ENCODE data around the gene PKD1. TPM values are rescaled to one million over a fixed set of nuclear protein-coding genes. Genes with fewer than 3 reads are reported as not detected.

The PKD1 gene
- total RNA-seq, 1 experiment from 2014 or later: 91.5 TPM

- H3F3A ChIP-seq (ENCODE audit: insufficient read depth, low read depth): no peaks in the 10 kb centered on the region; the same call in 1 of the 2 replicates
- H3K79me2 ChIP-seq (ENCODE audit: low read depth): peaks cover 7% of the 10 kb centered on the region; the same call in 1 of the 2 replicates
- ChIA-PET POLR2A (ENCODE audit: unreplicated experiment) (no interaction called here), CTCF (no interaction called here)
- no peak for TF ChIP-seq CTCF (conservative IDR thresholded peaks at IDR 0.05)
- TF ChIP-seq EZH2 (IDR thresholded peaks at IDR 0.05; ENCODE audit: low read depth): no peak
- no peak overlapping the region for H3K27ac ChIP-seq
- no peaks in the 10 kb centered on the region for H3K4me1 ChIP-seq (replicated peaks; ENCODE audit: insufficient read depth)
- peaks cover 15% of the 10 kb centered on the region for H4K20me1 ChIP-seq (ENCODE audit: insufficient read depth)
- DNase-seq: no peak
- 0 out of 2 replicates have a peak, but pooled peaks cover 9% of the 10 kb centered on the region for H3K36me3 ChIP-seq (ENCODE audit: low read depth)
- H3K27me3 ChIP-seq (ENCODE audit: insufficient read depth, low read depth): no peaks in the 10 kb centered on the region
- H3K4me2 ChIP-seq: no peak overlapping the region
- intact Hi-C loops (cut with micrococcal nuclease; ENCODE audit: unreplicated experiment): no loop called here
- H3K9me3 ChIP-seq (ENCODE audit: insufficient read depth, low read depth): no peaks in the 10 kb centered on the region
- H2AFZ ChIP-seq: no peak overlapping the region
- H3K4me3 ChIP-seq: no peak overlapping the region
- BruUV-seq (replicated peaks): no TSS peak
- no peaks in the 10 kb centered on the region for H3K9me2 ChIP-seq (ENCODE audit: insufficient read depth)
These were observed 36.0 kb upstream of the PKD1 start for GRCh38 chr16:2171601-2172178.

GRCh38 chr16:2170587-2171435, 35.1 kb upstream of the PKD1 start:
- POLR2A ChIA-PET (ENCODE audit: unreplicated experiment): no interaction called here
- CTCF ChIA-PET: no interaction called here

GRCh38 chr16:2170080-2170479, 34.4 kb upstream of the PKD1 start:
- no peaks in the 10 kb centered on the region for H3K9me3 ChIP-seq (ENCODE audit: insufficient read depth, low read depth)
- ChIA-PET POLR2A (ENCODE audit: unreplicated experiment) (no interaction called here), CTCF (no interaction called here)
- no peaks in the 10 kb centered on the region for H3K27me3 ChIP-seq (ENCODE audit: insufficient read depth, low read depth)
- no TSS peak for BruUV-seq (replicated peaks)
- TF ChIP-seq CTCF (conservative IDR thresholded peaks at IDR 0.05) (no peak), EZH2 (IDR thresholded peaks at IDR 0.05; ENCODE audit: low read depth) (no peak)
- no peak overlapping the region for H2AFZ ChIP-seq
- H4K20me1 ChIP-seq (ENCODE audit: insufficient read depth): peaks cover 25% of the 10 kb centered on the region
- intact Hi-C loops (cut with micrococcal nuclease; ENCODE audit: unreplicated experiment): no loop called here
- no peak overlapping the region for H3K4me2 ChIP-seq
- no peak for DNase-seq
- peaks cover 9% of the 10 kb centered on the region for H3K4me1 ChIP-seq (replicated peaks; ENCODE audit: insufficient read depth)
- peaks cover 9% of the 10 kb centered on the region; the same call in 1 of the 2 replicates for H3F3A ChIP-seq (ENCODE audit: insufficient read depth, low read depth)
- H3K9me2 ChIP-seq (ENCODE audit: insufficient read depth): no peaks in the 10 kb centered on the region
- H3K79me2 ChIP-seq (ENCODE audit: low read depth): peaks cover 20% of the 10 kb centered on the region
- no peak overlapping the region for H3K4me3 ChIP-seq
- H3K36me3 ChIP-seq (ENCODE audit: low read depth): 0 out of 2 replicates have a peak, but pooled peaks cover 9% of the 10 kb centered on the region
- no peak overlapping the region for H3K27ac ChIP-seq

More at GRCh38 chr16:2170587-2171435, 35.1 kb upstream of the PKD1 start:
- no peak overlapping the region for H3K27ac ChIP-seq
- no peak for TF ChIP-seq CTCF (conservative IDR thresholded peaks at IDR 0.05)
- no peak for TF ChIP-seq EZH2 (IDR thresholded peaks at IDR 0.05; ENCODE audit: low read depth)
- peaks cover 7% of the 10 kb centered on the region; the same call in 1 of the 2 replicates for H3F3A ChIP-seq (ENCODE audit: insufficient read depth, low read depth)
- H3K4me2 ChIP-seq: no peak overlapping the region
- H3K27me3 ChIP-seq (ENCODE audit: insufficient read depth, low read depth): no peaks in the 10 kb centered on the region
- no peak overlapping the region for H3K4me3 ChIP-seq
- intact Hi-C loops (cut with micrococcal nuclease; ENCODE audit: unreplicated experiment): no loop called here
- no peak for DNase-seq
- peaks cover 24% of the 10 kb centered on the region for H4K20me1 ChIP-seq (ENCODE audit: insufficient read depth)
- 0 out of 2 replicates have a peak, but pooled peaks cover 9% of the 10 kb centered on the region for H3K36me3 ChIP-seq (ENCODE audit: low read depth)
- H2AFZ ChIP-seq: no peak overlapping the region
- no peaks in the 10 kb centered on the region for H3K9me3 ChIP-seq (ENCODE audit: insufficient read depth, low read depth)
- peaks cover 8% of the 10 kb centered on the region for H3K4me1 ChIP-seq (replicated peaks; ENCODE audit: insufficient read depth)
- peaks cover 14% of the 10 kb centered on the region for H3K79me2 ChIP-seq (ENCODE audit: low read depth)
- H3K9me2 ChIP-seq (ENCODE audit: insufficient read depth): no peaks in the 10 kb centered on the region
- no TSS peak for BruUV-seq (replicated peaks)
